Urothelium cell line (cell line): ENCODE measurements around the gene RNGTT.
"Not testable (repeated sequence)": the region's sequence is repeated elsewhere in the genome, so short reads cannot be mapped to it uniquely, and the experiment has no call there.

Experiments
- DNase-seq: peaks from one replicate; pipeline ENCODE4 v3.0.0; 2011; ENCODE audit warnings: low spot score, mixed read lengths
- FAIRE-seq: peaks from 2 replicates; lab custom pipeline; 2011; peaks lifted over from hg19 to GRCh38; lab: Jason Lieb, UNC

The RNGTT gene

DNA sequence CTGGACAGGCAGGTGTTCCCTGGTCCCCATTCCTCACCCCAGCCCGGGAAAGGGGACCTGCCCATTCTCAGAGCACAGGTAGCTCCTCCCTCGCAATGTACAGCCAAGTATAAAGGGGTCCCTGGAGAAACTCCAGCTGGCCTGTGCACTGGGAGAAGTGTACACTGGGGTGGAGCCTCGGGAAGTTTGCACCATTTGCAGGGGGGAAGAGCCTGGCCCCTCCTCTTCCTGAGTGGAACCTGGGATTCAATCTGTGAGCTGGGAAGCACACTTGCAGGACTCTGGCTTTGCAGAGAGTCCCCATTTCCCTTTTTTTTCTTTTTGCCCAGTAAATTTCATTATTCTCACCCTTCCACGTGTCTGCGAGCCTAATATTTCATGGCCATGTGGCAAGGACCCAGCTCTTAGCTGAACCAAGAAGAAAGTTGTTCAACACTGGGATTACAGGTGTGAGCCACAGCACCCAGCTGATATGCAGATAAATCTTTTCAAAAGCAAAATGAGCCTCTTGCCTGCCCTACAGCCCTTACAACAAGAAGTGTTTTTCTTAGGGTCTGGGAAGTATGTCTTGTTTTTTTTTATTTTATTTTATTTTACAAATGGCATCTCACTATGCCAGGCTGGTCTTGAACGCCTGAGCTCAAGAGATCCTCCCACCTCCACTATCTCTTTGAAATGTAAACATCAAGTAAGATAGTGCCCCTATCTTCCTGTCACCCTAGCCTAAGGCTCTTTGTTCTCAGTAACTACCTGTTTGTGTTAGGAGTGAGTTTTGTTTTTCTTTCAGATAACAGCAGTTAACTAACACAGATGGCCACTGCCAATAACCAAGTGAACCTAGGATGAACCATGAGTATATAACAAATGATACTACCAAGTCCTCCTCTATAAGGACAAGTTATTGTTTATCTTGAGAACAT lies 9.3 kb upstream of the RNGTT start:
- no peak for FAIRE-seq
- no peak for DNase-seq

- DNase-seq = no peak
- no peak for FAIRE-seq
Observed at GRCh38 chr6:88970301-88970700, 6.9 kb upstream of the RNGTT start.

- not testable (repeated sequence) for FAIRE-seq, DNase-seq
Observed at GRCh38 chr6:88969255-88969654, 5.8 kb upstream of the RNGTT start.

DNA sequence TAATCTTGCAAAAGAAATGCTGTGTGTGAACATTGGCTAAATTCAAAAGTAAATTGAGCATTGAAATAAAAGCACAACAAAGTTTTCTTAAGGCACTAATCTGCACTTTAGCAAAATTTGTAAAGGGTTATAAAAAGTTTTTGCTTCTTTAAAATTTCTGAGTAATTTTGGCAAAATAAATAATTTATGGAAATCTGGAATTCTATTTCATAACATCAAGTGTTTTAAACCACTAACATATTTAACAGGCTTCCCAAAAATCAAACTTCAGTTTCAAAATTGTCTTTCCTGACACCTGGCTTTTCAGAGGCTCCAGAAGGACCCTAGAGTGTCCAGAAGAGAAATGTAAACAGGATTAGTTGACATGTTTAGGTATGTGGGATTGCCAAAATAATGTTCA lies 4.5 kb upstream of the RNGTT start:
- DNase-seq (no peak), FAIRE-seq (no peak)

DNA sequence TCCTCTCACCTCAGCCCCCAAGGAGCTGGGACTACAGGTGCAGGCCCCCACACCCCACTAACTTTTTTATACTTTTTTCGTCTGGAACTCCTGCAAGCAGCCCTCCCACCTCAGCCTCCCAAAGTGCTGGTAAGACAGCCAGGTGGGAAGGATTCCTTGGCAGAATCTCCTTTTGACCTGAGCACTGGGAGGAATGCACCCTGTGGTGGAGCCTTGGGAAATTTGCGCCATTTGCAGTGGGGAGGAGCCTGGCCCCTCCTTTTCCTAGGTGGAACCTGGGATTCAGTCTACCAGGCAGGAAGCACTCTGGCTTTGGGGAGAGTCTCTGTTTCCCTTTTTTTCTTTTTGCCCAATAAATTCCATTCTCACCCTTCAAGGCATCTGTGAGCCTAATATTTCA lies 2.3 kb upstream of the RNGTT start:
- DNase-seq (no peak), FAIRE-seq (no peak)

GRCh38 chr6:88964509-88964908 lies 1.1 kb upstream of the RNGTT start:
- FAIRE-seq (no peak), DNase-seq (no peak)

DNA sequence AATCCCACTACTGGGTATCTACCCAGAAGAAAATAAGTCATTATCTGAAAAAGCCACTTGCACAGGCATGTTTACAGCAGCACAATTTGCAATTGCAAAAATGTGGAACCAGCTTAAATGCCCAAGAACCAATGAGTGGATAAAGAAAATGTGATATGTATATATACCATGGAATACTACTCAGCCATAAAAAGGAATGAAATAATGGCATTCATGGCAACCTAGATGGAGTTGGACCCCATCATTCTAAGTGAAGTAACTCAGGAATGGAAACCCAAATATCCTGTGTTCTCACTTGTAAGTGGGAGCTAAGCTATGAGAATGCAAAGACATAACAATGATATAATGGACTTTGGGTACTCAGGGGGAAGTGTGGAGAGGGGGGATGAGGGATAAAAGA lies 4.6 kb downstream of the RNGTT start:
- no peak for FAIRE-seq

DNA sequence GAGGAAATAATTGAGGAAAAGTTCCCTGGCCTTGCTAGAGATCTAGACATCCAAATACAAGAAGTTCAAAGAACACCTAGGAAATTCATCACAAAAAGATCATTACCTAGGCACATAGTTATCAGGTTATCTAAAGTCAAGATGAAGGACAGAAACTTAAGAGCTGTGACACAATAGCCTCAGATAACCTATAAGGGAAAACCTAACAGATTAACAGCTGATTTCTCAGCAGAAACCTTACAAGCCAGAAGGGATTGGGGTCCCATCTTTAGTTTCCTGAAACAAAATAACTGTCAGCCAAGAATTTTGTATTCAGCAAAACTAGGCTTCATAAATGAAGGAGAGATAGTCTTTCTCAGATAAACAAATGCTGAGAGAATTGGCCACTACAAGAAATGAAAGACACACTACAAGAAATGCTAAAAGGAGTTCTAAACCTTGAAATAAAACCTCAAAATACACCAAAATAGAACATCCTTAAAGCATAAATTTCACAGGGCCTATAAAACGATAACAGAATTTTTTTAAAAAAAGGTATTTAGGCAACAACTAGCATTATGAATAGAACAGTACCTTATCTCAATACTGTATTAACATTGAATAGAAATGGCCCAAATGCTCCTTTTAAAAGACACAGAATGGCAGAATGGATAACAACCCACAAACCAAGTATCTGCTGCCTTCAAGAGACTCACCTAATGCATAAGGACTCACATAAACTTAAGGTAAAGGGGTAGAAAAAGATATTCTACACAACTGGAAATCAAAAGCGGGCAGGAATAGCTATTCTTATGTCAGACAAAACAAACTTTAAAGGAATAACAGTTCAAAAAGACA lies 9.7 kb downstream of the RNGTT start:
- FAIRE-seq (no peak), DNase-seq (no peak)

More for the DNA sequence above, 4.6 kb downstream of the RNGTT start:
- no peak for DNase-seq

DNA sequence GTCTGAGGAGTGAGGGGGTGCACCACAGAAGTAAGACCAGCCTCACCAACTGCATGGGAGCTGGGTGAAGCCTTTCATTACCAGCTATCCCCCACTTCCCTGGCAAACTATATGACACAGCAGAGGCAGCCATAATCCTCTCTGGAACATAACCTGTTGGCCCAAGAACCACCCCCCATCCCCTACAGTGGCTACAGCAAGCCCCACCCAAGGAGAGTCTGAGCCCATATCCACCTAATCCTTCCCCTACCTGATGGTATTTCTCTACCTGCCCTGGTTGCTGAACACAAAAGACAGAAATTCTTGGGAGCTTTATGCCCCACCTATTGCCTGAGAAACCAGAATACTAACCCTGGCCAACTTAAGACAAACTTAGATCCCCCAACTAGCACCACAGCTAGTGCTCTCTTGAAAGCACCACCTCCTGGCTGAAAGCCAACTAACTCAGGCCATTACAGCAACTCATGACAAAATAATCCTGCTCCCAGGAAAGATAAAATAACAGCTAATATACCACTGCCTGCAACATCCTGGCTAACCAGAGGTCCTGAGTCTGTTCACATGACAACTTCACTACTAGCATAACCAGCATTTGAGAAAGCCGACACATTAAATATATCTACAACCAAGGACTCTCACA lies 11.2 kb downstream of the RNGTT start:
- FAIRE-seq = no peak
- no peak for DNase-seq

DNA sequence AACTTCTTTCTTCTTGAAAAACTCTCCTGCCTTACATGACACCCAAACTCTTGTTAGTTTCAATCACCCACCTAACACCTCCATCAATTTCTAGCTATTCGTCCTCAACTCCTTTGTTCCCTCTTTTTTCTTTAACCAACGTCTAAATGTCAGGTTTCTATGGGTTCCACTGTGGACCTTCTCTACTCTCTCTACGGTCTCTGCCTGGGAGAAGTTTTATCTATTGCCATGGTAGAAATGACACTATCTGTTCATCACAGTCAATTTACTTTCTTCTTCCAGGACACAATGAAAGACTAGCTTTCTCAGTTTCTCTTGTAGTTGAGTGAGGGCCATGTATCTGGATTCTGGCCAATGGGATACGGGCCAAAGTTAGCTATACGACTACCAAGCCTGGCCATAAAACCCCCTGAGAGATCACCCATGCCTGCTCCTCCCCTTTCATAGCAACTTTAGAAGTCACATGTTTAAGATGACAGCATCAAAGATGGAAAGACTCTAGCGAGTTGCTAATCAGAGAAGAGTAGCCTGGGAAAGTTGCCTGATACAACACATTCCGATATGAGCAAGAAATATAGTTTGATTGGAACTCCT lies 17.9 kb downstream of the RNGTT start:
- no peak for FAIRE-seq

DNA sequence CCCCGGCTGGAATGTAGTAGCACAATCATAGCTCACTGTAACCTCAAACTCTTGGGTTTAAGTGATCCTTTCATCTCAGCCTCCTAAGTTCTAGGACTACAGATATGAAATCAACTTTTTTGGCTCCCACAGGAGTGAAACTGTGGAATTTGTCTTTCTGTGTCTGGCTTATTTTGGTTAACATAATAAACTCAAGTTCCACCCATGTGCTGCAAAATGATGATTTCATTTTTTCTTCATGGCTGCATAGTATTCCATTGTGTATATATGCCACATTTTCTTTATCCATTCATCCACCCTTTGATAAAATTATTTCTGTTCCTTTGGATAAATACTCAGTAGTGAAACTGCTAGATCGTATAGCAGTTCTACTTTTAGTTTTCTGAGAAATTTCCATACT lies 29.9 kb downstream of the RNGTT start:
- DNase-seq (no peak), FAIRE-seq (no peak)

More for the DNA sequence above, 17.9 kb downstream of the RNGTT start:
- DNase-seq = no peak

GRCh38 chr6:88932019-88932418 lies 31.4 kb downstream of the RNGTT start:
- not testable (repeated sequence) for DNase-seq, FAIRE-seq

DNA sequence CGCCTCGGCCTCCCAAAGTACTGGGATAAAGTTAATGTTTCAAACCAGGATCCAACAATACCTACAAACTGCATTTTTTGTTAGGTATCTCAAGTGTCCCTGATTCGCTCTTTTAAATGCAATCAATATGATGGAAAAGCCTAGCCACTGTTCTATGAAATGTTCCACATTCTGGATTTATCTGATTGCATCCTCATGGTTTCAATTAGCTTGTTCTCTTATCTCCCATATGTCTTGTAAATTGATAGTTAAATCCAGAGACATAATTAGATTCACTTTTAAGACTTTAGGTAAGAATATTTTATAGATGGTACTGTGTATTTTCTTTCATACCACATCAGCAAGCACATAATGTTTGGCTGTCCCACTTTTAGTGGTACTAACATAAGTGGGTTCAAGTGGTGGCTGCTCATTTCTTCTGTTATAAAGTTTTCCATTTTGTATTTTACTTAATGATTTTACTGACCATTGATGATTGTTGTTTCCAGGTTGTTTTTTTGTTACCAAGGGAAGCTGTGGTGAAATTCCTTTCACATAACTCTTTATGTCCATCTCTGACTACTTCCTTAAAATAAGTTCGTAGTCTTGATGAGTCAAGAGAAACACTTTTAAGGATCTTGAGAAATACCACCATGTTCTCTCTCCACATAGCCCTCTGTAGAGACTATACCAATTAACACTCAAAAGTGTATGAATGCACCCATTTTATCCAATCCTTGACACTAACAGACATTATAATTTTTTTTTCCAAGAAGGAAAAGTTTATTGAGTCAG lies 40.5 kb downstream of the RNGTT start:
- DNase-seq (no peak), FAIRE-seq (no peak)

DNA sequence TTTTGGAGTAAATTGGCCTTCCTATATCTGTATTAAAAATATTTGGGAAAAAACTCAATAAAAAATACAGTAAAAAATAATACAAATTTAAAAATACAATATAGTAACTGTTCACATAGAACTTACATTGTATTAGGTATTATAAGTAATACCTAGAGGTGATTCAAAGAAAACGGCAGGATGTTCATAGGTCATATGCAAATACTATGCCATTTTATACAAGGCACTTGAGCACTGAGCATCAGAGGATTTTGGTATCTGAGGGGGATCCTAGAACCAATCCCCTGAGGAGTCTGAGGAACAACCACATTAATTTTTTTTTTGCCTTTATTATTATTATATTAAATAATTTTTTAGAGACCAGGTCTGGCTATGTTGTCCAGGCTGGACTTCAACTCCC lies 41.7 kb downstream of the RNGTT start:
- no peak for DNase-seq
- FAIRE-seq = no peak

DNA sequence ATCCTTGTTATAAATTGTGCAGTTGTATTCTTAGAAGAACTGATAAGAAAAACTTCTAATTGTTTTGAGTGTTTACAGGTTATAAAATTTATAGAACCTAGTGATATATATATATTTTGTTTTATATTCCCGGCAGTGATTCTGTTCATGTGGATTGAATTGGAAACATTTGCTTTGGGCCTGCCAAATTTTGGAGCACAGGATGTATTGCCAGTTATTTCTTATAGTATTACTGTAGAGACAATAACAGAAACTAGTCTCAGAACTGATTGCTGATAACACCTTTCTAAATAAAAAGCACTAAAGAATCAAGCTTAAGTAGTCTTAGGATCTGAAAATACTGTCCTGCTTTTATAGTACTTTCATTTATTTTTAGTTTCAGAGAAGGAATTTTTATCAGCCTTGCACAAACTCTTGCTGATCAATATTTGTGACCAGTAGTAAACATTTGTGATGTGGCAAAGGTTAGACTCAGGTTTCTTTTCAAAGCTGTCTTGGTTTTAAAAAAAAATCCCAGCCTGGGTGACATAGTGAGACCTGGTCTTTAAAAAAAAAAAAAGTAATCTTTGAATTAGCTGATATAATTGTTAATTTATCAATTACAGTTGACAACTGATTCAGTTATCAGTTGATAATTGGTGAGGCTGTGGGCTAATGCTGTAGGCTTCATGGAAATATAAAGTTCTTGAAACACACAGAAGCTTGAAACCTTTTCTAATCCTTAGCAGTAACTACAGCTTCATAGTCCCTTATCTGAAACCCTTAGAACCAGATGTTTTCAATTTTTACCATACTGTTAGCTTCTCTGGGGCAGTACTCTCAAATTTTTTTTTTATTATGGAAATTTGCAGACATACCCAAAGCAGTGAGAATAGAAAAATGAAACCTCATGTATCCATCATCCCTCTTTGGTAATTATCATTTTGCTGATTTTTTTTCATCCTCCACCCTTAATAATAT lies 42.4 kb downstream of the RNGTT start:
- no peak for DNase-seq
- FAIRE-seq = no peak

- DNase-seq (no peak), FAIRE-seq (no peak)
Observed at GRCh38 chr6:88920088-88920487, 43.3 kb downstream of the RNGTT start.

GRCh38 chr6:88919032-88919431 lies 44.4 kb downstream of the RNGTT start:
- FAIRE-seq = no peak

GRCh38 chr6:88916615-88917208 lies 46.7 kb downstream of the RNGTT start:
- DNase-seq = no peak
- FAIRE-seq = no peak

More at GRCh38 chr6:88919032-88919431, 44.4 kb downstream of the RNGTT start:
- DNase-seq = no peak
